ENCODE results near the gene STPG3. TPM values are rescaled to one million over a fixed set of nuclear protein-coding genes. Genes with fewer than 3 reads are reported as not detected.
"Not testable (repeated sequence)": the region's sequence is repeated elsewhere in the genome, so short reads cannot be mapped to it uniquely, and the experiment has no call there.

STPG3 gene
- total RNA-seq, 4 donors from 2014 or later, result not detected

- H3K4me1 ChIP-seq, result peaks cover 20 to 57% (median 23%) of the 10 kb centered on the region in 3 donors
- TF ChIP-seq CTCF (IDR thresholded peaks at IDR 0.05), result no peak
- peaks cover 0 to 43% (median 0%) of the 10 kb centered on the region in 4 donors for H3K27me3 ChIP-seq
- 63% methylated on average over 2 of the region's 11 CpGs; no CpG with 5 or more reads in 1 of the 2 donors for WGBS, 2 donors
- H3K36me3 ChIP-seq, result peaks cover 0 to 4% (median 3%) of the 10 kb centered on the region in 3 donors
- peak overlapping the region in 3 of 4 donors; percentile 7 to 40 (median 7) for H3K4me3 ChIP-seq
- intact Hi-C loops (cut with DNase I), result loop anchor here (10.0 kb wide), 1 partner anchor 52 kb away; the partner anchor contains the start of genes ANAPC2 and SSNA1
- H3K27ac ChIP-seq, result peak overlapping the region in 1 of 4 donors; percentile 39
- H3K9me3 ChIP-seq, result no peaks in the 10 kb centered on the region
- DNase-seq, result no peak
Measured at GRCh38 chr9:137236936-137237421, 14.1 kb upstream of the STPG3 start.

- Histone ChIP-seq H3K27me3 (peaks cover 0 to 32% (median 0%) of the 10 kb centered on the region in 4 donors), H3K27ac (peak overlapping the region in 1 of 4 donors; percentile 16), H3K4me1 (peaks cover 29 to 68% (median 34%) of the 10 kb centered on the region in 3 donors), H3K9me3 (no peaks in the 10 kb centered on the region), H3K4me3 (no peak overlapping the region), H3K36me3 (peaks cover 5 to 15% (median 13%) of the 10 kb centered on the region in 3 donors)
- 58 to 84% methylated on average over 6 to 9 of the region's 13 CpGs for WGBS, 2 donors
- intact Hi-C loops (cut with DNase I), result loop anchor here (10.0 kb wide), 1 partner anchor 53 kb away; the partner anchor contains the start of genes ANAPC2 and SSNA1
- no peak for TF ChIP-seq CTCF (IDR thresholded peaks at IDR 0.05)
- TF ChIP-seq POLR2A (IDR thresholded peaks at IDR 0.05), result no peak
- no peak for DNase-seq
Measured at GRCh38 chr9:137237759-137238726, 13.0 kb upstream of the STPG3 start.

GRCh38 chr9:137239541-137240200 is 11.4 kb upstream of the STPG3 start:
- not testable (repeated sequence) for H3K9me3 ChIP-seq, DNase-seq
- WGBS, 2 donors, result 37 to 59% methylated on average over 21 of the region's 27 CpGs
- peaks cover 6 to 21% (median 21%) of the 10 kb centered on the region in 3 donors for H3K36me3 ChIP-seq
- intact Hi-C loops (cut with DNase I), result loop anchor here (10.0 kb wide), 1 partner anchor 55 kb away; the partner anchor contains the start of genes ANAPC2 and SSNA1
- H3K27ac ChIP-seq, result peak overlapping the region; percentile 94 to 100 (median 95)
- peak overlapping the region; percentile 60 to 97 (median 83) for H3K4me3 ChIP-seq
- peaks cover 0 to 16% (median 0%) of the 10 kb centered on the region in 4 donors for H3K27me3 ChIP-seq
- peaks cover 43 to 84% (median 43%) of the 10 kb centered on the region in 3 donors for H3K4me1 ChIP-seq

- no peak for DNase-seq
- H3K4me1 ChIP-seq, result peaks cover 46 to 91% (median 49%) of the 10 kb centered on the region in 3 donors
- intact Hi-C loops (cut with DNase I), result no loop called here
- WGBS, 2 donors, result no CpG with 5 or more reads among the region's 58 CpGs
- no peak for TF ChIP-seq CTCF (IDR thresholded peaks at IDR 0.05)
- TF ChIP-seq POLR2A (IDR thresholded peaks at IDR 0.05), result no peak
- peaks cover 0 to 9% (median 0%) of the 10 kb centered on the region in 4 donors for H3K27me3 ChIP-seq
- peaks cover 6 to 21% (median 21%) of the 10 kb centered on the region in 3 donors for H3K36me3 ChIP-seq
- H3K9me3 ChIP-seq, result no peaks in the 10 kb centered on the region
- peak overlapping the region; percentile 94 to 100 (median 95) for H3K27ac ChIP-seq
- H3K4me3 ChIP-seq, result peak overlapping the region; percentile 60 to 97 (median 83)
Measured at GRCh38 chr9:137240318-137240840, 10.7 kb upstream of the STPG3 start.

- H3K4me1 ChIP-seq, result peaks cover 44 to 91% (median 48%) of the 10 kb centered on the region in 3 donors
- peak; percentile 97 for DNase-seq
- H3K9me3 ChIP-seq, result no peaks in the 10 kb centered on the region
- H3K27ac ChIP-seq, result peak within 1 kb of the TSS; percentile 94 to 100 (median 98)
- WGBS, 2 donors, result 0% methylated on average over 9 to 14 of the region's 67 CpGs
- peaks cover 6 to 21% (median 21%) of the 10 kb centered on the region in 3 donors for H3K36me3 ChIP-seq
- TF ChIP-seq CTCF (IDR thresholded peaks at IDR 0.05) (peak in 3 of 6 experiments; percentile 14 to 35 (median 15)), POLR2A (IDR thresholded peaks at IDR 0.05) (peak in 3 of 4 donors; percentile 90 to 100 (median 100))
- intact Hi-C loops (cut with DNase I), result no loop called here
- peak within 1 kb of the TSS; percentile 74 to 97 (median 88) for H3K4me3 ChIP-seq
- H3K27me3 ChIP-seq, result peaks cover 0 to 3% (median 0%) of the 10 kb centered on the region in 4 donors
Measured at GRCh38 chr9:137240841-137241489, 10.1 kb upstream of the STPG3 start, which contains the start of gene TUBB4B. Gene TUBB4B, plus strand, starts transcription at chr9:137241287. Its CDS starts 74 bp downstream, at chr9:137241361.
